Activated T-cell treated with anti-CD3 and anti-CD28 coated beads, Interleukin-2, amount 50 U/mL, for 48 hours (primary cell): Measurements from ENCODE around the gene ACSL5.
"Not testable (repeated sequence)": the region's sequence is repeated elsewhere in the genome, so short reads cannot be mapped to it uniquely, and the experiment has no call there.

Experiments used
- DNase-seq, 2 experiments: peaks; one replicate each; pipeline ENCODE4 v3.0.0-alpha.2; 2020

The ACSL5 gene

GRCh38 chr10:112376396-112376790, 2.5 kb downstream of the ACSL5 start:
- peak in 1 of 2 experiments; percentile 61 for DNase-seq

GRCh38 chr10:112377116-112377515, 3.2 kb downstream of the ACSL5 start:
- not testable (repeated sequence) for DNase-seq

- DNase-seq: no peak
Observed at GRCh38 chr10:112379635-112380296, 5.8 kb downstream of the ACSL5 start.

GRCh38 chr10:112382515-112383235, 8.8 kb downstream of the ACSL5 start:
- DNase-seq: no peak

- peak in 1 of 2 experiments; percentile 40 for DNase-seq
Observed at GRCh38 chr10:112383325-112383724, 9.4 kb downstream of the ACSL5 start.

DNA sequence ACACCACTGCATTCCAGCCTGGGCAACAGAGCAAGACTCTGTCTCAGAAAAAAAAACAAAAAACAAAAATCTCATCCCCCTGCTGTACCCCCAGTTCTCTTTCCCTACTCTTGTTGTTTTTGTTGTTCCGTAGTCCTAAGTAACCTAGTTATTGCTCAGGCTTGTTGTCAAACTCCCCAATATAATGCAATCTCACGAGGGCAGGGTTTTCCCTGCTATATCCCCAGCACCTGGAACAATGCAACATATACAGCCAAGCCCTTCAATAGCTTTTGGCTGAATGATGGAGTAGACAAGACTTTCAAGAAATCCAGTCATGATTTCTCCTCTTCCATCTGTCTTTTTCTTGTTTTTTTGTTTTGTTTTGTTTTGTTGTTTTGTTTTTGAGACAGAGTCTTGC, 10.2 kb downstream of the ACSL5 start:
- DNase-seq: no peak

DNA sequence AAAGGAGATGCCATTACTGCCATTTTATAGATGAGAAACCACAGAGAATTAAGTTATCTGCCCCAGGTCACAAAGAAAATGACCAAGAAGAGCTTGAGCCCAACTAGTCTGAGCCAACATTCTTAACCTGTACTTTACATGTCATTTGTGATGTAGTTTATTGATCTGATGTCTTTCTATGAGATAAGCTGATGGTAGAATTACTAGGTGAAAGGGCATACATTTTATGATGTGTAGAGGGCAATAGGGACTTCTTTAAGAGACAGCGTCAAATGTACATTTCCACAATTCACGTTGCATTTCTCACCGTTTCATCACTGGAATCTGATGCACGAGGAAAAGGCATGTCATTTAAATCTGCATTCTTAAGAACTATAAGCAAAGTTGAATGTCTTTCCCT, 11.3 kb downstream of the ACSL5 start:
- DNase-seq: no peak

GRCh38 chr10:112388056-112388455, 14.1 kb downstream of the ACSL5 start:
- not testable (repeated sequence) for DNase-seq

GRCh38 chr10:112388548-112388947, 14.6 kb downstream of the ACSL5 start:
- DNase-seq: no peak

DNA sequence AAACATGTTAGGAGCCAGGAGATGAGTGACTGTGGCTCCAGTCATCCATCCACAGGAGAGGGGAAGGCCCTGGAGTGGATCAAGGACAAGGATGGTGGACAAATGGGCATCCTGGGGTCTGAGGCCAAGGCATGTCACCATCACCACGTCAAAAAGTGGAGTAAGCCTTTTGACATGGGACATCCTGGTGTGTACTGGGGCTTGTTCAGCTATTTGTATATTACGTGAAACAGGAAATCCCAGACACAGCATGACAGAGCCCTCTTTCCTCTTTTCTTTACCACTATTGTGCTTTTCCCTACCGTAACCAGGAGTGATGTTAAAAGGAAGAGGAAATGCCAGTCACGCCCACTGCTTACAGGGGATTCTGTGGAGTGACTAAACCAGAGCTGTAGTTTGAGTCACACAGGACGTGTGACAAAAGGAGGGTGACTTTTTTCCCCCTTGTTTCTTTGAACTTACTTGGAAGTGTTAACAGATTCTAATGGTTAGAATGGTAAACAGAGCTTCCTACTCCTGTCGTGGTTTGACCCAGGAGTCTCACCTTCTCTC, 15.4 kb downstream of the ACSL5 start:
- DNase-seq: peak; percentile 47 to 57

- DNase-seq: no peak
Observed at GRCh38 chr10:112390125-112390703, 16.3 kb downstream of the ACSL5 start.

DNA sequence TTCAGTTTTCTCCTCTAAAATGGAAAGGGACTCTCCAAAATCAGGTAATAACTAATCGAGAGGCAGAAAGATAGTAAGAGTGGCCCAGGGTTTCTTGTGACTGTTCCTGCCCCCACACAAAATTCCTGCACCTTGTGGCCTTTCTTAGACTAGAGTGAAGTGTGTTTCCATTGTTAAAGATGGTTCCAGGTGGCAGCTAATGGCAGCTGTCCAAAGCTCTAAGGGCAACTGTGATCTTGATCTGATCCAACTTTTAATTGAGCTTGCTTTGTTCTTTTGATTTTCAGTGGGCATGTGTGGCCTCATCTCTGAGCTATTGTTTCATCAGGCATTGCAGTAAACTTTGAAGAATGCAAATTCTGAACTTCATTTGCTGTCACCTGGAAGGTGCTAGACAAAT, 19.4 kb downstream of the ACSL5 start:
- DNase-seq: no peak

DNA sequence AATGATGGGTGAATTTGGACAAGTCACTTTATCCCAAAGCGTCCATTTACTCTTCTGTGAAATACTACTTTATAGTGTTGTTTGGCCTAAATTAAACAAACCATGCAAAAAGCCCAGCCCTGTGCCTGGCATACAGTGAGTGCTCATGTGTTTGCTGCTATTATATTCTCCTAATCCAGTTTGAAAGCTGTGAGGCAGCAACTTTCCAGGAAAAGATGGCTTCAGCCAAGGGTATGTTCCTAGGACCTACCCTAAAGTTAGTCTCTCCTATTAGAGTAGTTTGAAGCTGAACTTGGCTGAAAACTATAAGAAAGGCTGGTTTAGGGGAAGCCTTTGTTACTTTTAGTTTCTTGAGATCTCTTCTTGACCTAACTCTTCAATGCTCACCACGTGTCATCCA, 19.9 kb downstream of the ACSL5 start:
- no peak for DNase-seq

DNA sequence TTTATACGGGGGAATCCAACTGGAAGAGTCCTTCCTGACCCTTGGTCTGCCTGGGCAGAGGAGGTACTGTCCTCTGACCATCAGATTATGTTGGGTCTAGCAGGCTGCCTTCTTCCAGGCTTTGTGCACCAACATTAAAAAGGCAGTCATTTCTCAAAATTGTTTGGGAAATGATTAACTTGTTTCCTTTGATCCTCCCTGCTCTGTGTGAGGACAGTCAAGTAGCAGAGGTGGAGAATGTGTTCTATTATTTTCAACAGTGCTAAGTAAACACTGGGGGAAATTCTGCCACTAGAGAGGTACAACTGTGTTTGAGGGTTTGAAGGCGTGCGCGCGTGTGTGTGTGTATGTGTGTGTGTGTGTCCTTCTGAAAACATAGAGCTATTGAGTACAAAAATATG, 20.6 kb downstream of the ACSL5 start:
- DNase-seq: no peak

- DNase-seq: no peak
Observed at GRCh38 chr10:112395809-112396530, 22.1 kb downstream of the ACSL5 start.

- DNase-seq: no peak
Observed at GRCh38 chr10:112397592-112397991, 23.7 kb downstream of the ACSL5 start.

- no peak for DNase-seq
Observed at GRCh38 chr10:112402917-112403316, 29.0 kb downstream of the ACSL5 start.

DNA sequence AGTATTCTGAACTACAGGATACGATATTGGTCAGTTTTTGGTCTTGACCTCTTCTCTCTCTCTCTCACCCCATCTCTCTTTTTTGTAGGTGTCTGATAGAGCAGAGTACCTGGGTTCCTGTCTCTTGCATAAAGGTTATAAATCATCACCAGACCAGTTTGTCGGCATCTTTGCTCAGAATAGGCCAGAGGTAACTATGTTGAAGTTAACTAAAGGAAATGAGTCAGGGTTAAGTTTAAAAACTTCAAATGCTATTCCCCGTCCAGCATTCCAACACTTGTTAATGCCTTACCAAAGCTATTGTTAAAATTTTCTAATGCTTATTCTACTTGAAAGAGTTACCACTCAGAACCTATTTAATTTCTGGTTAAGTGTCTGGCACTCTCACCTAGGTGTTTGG, 30.7 kb downstream of the ACSL5 start:
- no peak for DNase-seq

GRCh38 chr10:112406806-112407205, 32.9 kb downstream of the ACSL5 start:
- not testable (repeated sequence) for DNase-seq

DNA sequence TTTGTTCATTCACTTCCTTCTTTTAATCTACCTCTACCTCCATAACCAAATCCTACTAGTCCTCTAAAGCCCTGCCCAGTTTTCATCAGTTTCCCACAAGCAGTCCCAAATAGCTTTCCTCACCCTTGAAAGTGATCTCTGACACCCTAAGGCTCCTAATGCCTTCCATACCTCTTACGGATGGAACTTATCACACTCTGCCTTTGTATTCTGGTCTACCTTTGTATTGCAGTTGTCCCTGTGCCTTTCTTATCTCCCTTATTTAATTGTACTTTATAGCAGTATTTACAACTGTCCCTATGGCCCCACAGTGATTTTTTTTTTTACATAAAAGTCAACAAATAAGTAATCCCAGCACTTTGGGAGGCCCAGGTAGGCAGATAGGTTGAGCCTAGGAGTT, 33.8 kb downstream of the ACSL5 start:
- DNase-seq: no peak

- DNase-seq: no peak
Observed at GRCh38 chr10:112409299-112409698, 35.4 kb downstream of the ACSL5 start.

GRCh38 chr10:112409755-112410154, 35.8 kb downstream of the ACSL5 start:
- no peak for DNase-seq

DNA sequence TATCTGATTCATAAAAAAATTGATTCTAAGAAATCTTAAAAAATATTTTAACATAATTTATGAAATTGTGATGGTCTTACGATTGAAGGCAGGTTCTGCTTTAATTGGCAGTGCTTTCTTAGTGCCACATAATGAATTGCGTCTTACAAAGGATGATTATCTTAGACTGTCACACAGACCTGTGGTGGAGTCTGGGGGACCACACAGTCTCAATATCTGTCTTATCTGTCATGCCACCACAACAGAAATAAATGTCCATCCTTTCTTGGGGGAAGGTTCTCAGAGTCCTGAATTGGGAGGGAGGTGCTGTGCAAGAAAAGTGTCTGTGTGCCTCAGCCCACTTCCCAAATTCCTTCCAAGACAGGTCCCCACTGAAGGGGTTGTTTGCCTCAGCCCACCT, 38.8 kb downstream of the ACSL5 start:
- DNase-seq: no peak
